Fibroblast of lung (primary cell): ENCODE measurements around the gene EDRF1.

Experiments used
- EZH2 ChIP-seq: IDR thresholded peaks from 2 replicates; pipeline ENCODE4 v1.5.1; 2012; ENCODE audit warnings: low read length, control low read depth, mild to moderate bottlenecking; ENCODE audit errors: missing control alignments
- TF ChIP-seq, protein P1 (sequence below), 2 donors: IDR thresholded peaks in 1 of 2; conservative IDR thresholded peaks in 1 of 2; 1 replicate in 1 of 2; 2 replicates in 1 of 2; pipeline ENCODE4 v1.5.1; 2011 to 2012; ENCODE audit warnings: low read length in 2 of 2, control low read depth in 1 of 2, inconsistent platforms in 1 of 2, low read depth in 1 of 2, mild to moderate bottlenecking in 1 of 2

DNA sequence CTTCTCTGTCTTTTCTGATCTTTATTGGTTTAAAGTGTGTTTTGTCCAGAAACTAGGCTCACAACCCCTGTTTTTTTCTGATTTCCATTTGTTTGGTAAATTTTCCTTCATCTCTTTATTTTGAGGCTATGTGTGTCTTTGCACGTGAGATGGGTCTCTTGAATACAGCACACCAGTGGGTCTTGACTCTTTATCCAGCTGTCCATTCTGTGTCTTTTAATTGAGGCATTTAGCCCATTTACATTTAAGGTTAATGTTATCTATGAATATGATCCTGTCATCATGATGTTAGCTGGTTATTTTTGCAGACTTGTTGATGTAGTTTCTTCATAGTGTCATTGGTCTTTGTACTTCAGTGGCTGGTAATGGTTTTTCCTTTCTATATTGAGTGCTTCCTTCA is 46.6 kb upstream of the EDRF1 start:
- no peak for TF ChIP-seq EZH2
- TF ChIP-seq, protein P1, sequence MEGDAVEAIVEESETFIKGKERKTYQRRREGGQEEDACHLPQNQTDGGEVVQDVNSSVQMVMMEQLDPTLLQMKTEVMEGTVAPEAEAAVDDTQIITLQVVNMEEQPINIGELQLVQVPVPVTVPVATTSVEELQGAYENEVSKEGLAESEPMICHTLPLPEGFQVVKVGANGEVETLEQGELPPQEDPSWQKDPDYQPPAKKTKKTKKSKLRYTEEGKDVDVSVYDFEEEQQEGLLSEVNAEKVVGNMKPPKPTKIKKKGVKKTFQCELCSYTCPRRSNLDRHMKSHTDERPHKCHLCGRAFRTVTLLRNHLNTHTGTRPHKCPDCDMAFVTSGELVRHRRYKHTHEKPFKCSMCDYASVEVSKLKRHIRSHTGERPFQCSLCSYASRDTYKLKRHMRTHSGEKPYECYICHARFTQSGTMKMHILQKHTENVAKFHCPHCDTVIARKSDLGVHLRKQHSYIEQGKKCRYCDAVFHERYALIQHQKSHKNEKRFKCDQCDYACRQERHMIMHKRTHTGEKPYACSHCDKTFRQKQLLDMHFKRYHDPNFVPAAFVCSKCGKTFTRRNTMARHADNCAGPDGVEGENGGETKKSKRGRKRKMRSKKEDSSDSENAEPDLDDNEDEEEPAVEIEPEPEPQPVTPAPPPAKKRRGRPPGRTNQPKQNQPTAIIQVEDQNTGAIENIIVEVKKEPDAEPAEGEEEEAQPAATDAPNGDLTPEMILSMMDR (conservative IDR thresholded peaks at IDR 0.05 in 1 of 2, IDR thresholded peaks at IDR 0.05 in 1 of 2; ENCODE audit: low read depth in 1 of 2, low read length in 2 of 2), result no peak
